HEK293T (cell line): ENCODE data around the gene LPAR3.

Experiments
- CTBP1 ChIP-seq: fragments of 450-650 bp; IDR thresholded peaks from 2 replicates; pipeline ENCODE4 v1.6.1; 2016; ENCODE audit warnings: borderline replicate concordance
- ELF4 ChIP-seq: fragments of 450-650 bp; IDR thresholded peaks from 2 replicates; pipeline ENCODE4 v1.6.1; 2017; ENCODE audit warnings: antibody characterized with exemption
- FOXA1 ChIP-seq: fragments of 450-650 bp; IDR thresholded peaks from 2 replicates; pipeline ENCODE4 v1.6.1; 2016; ENCODE audit warnings: mild to moderate bottlenecking
- FOXM1 ChIP-seq: fragments of 450-650 bp; IDR thresholded peaks from 2 replicates; pipeline ENCODE4 v1.6.1; 2017; ENCODE audit warnings: mild to moderate bottlenecking, borderline replicate concordance
- HDGF ChIP-seq: fragments of 450-650 bp; IDR thresholded peaks from 2 replicates; pipeline ENCODE4 v1.6.1; 2017; ENCODE audit warnings: antibody characterized with exemption, borderline replicate concordance
- NFRKB ChIP-seq: fragments of 450-650 bp; IDR thresholded peaks from 2 replicates; pipeline ENCODE4 v1.6.1; 2016; ENCODE audit warnings: mild to moderate bottlenecking, moderate library complexity
- SP1 ChIP-seq: fragments of 450-650 bp; IDR thresholded peaks from 2 replicates; pipeline ENCODE4 v1.6.1; 2017
- SUZ12 ChIP-seq: fragments of 450-650 bp; IDR thresholded peaks from 2 replicates; pipeline ENCODE4 v1.6.1; 2016; ENCODE audit warnings: mild to moderate bottlenecking
- ZNF384 ChIP-seq: fragments of 450-650 bp; IDR thresholded peaks from 2 replicates; pipeline ENCODE4 v1.6.1; 2016
- TF ChIP-seq, protein P1 (sequence below): fragments of 450-650 bp; IDR thresholded peaks from 2 replicates; pipeline ENCODE4 v1.6.1; 2016

DNA sequence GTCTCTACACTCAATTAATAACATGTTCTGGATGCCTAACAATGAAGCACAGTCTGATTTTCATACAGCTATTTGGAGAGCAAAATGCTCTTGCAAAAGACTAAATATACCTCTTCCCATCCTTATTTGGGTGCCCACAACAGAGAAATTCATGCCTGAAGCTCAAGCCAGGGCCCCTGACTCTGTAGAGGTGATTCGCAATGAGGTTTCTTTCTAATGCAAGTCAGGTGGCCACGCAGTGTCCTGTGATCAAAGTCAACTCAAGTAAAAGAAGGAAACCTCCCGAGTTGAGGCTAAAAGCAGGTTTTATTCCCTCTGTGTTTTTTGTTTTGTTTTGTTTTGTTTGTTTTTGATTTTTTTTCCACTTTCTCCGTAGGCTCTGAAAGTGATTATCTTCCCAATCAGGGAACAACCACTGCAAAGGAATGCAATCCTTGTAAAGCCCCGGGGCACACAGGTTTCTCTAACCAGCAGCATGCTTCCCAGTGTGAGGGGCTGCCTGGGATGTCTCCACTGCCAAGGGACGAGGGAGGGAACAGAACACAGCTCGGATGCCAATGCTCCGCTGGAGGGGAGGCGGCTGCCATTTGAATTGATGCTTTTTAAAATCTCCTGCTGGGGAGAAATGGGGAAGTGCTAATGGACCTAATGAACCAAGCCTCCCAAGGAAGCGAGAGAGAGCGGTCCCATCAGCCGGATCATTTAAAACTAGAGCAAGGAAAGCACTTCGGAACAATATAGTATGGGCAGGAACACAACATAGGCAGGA is 128.9 kb downstream of the LPAR3 start:
- TF ChIP-seq SUZ12 = no peak
- no peak for TF ChIP-seq NFRKB
- no peak for TF ChIP-seq ELF4
- TF ChIP-seq HDGF = no peak
- no peak for TF ChIP-seq CTBP1
- TF ChIP-seq, protein P1, sequence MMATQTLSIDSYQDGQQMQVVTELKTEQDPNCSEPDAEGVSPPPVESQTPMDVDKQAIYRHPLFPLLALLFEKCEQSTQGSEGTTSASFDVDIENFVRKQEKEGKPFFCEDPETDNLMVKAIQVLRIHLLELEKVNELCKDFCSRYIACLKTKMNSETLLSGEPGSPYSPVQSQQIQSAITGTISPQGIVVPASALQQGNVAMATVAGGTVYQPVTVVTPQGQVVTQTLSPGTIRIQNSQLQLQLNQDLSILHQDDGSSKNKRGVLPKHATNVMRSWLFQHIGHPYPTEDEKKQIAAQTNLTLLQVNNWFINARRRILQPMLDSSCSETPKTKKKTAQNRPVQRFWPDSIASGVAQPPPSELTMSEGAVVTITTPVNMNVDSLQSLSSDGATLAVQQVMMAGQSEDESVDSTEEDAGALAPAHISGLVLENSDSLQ = no peak
- no peak for TF ChIP-seq ZNF384
- TF ChIP-seq FOXA1 = no peak
- no peak for TF ChIP-seq SP1
- no peak for TF ChIP-seq FOXM1
